Fibroblast of the aortic adventitia (primary cell): Measurements from ENCODE around the gene SERINC5. TPM values are rescaled to one million over a fixed set of nuclear protein-coding genes. Genes with fewer than 3 reads are reported as not detected.

Experiments used
- DNase-seq: peaks from one replicate; pipeline ENCODE4 v3.0.0-alpha.2; 2010; ENCODE audit warnings: low read depth
- H3K4me3 ChIP-seq: 2 replicates; pipeline ENCODE4 v1.5.1; 2011; ENCODE audit warnings: low read depth, mild to moderate bottlenecking, control low read depth, low read length, moderate library complexity
- total RNA-seq: library from RNA; depleted of rRNA; stranded (reverse); fragments of >200 nt; gene quantifications from 2 replicates; pipeline ENCODE4 v1.2.3, GENCODE V29; 2012; ENCODE audit warnings: low replicate concordance
- TF ChIP-seq, protein P1 (sequence below): IDR thresholded peaks from 2 replicates; pipeline ENCODE4 v1.5.1; 2011; ENCODE audit warnings: mild to moderate bottlenecking, low read length, control low read depth, inconsistent platforms; ENCODE audit not compliant: insufficient read depth

The SERINC5 gene
- total RNA-seq, 1 donor, result 17.1 TPM

DNA sequence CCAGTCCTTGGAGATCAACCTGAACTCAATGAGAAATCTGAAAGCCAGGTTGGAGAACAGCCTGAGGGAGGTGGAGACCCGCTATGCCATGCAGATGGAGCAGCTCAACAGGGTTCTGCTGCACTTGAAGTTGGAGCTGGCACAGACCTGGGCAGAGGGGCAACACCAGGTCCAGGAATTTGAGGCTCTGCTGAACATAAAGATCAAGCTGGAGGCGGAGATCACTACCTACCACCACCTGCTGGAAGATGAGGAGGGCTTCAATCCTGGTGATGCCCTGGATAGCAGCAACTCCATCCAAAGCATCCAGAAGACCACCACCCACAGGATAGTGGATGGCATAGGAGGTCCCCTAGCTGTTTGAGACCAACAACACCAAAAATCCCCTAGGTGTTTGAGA is 33.5 kb upstream of the SERINC5 start:
- no peak for DNase-seq
- no peak overlapping the region for H3K4me3 ChIP-seq
- TF ChIP-seq, protein P1, sequence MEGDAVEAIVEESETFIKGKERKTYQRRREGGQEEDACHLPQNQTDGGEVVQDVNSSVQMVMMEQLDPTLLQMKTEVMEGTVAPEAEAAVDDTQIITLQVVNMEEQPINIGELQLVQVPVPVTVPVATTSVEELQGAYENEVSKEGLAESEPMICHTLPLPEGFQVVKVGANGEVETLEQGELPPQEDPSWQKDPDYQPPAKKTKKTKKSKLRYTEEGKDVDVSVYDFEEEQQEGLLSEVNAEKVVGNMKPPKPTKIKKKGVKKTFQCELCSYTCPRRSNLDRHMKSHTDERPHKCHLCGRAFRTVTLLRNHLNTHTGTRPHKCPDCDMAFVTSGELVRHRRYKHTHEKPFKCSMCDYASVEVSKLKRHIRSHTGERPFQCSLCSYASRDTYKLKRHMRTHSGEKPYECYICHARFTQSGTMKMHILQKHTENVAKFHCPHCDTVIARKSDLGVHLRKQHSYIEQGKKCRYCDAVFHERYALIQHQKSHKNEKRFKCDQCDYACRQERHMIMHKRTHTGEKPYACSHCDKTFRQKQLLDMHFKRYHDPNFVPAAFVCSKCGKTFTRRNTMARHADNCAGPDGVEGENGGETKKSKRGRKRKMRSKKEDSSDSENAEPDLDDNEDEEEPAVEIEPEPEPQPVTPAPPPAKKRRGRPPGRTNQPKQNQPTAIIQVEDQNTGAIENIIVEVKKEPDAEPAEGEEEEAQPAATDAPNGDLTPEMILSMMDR, result no peak

DNA sequence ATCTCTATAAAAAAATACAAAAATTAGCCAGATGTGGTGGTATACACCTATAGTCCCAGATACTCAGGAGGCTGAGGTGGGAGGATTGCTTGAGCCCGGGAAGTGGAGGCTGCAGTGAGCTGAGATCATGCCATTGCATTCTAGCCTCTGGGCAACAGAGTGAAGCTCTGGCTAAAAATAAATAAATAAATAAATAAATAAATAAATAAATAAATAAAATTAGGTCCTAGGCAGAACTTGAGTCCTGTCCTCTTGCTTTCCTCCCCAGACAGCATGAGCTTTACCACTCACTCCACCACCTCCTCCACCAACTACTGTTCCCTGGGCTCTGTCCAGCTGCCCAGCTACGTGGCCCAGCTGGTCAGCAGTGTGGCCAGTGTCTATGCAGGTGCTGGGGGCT is 32.3 kb upstream of the SERINC5 start:
- no peak overlapping the region for H3K4me3 ChIP-seq
- TF ChIP-seq, protein P1, result no peak
- no peak for DNase-seq

DNA sequence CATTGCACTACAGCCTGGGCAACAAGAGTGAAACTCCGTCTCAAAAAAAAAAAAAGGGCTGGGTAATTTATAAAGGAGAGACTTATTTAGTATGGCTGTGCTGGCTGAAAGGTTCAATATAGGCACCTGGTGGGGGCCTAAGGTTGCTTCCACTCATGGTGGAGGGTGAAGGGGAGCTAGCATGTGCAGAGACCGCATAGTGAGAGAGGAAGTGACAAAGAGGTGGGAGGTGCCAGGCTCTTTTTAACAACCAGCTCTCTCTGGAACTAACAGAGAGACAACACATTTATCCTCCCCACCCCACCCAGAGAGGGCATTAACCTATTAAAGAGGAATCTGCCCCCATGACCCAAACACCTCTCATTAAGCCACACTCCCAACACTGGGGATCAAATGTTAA is 28.9 kb upstream of the SERINC5 start:
- TF ChIP-seq, protein P1, result no peak
- no peak for DNase-seq
- H3K4me3 ChIP-seq, result no peak overlapping the region

DNA sequence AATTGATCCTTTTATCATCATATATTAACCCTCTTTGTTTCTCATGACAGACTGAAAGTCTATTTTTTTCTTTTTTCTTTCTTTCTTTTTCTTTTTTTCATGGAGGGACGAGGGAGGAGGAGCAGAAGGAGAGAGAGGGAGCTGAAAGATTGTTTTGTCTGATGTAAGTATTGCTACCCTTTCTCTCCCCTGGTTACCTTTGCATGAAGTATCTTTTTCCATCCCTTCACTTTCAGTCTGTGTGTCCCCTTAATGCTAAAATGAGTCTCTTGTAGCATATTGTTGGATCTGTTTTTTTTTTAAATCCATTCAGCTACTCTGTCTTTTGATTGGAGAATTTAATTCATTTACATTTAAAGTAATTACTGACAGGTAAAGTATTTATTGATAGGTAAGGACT is 27.5 kb upstream of the SERINC5 start:
- TF ChIP-seq, protein P1, result no peak
- DNase-seq, result no peak
- no peak overlapping the region for H3K4me3 ChIP-seq

DNA sequence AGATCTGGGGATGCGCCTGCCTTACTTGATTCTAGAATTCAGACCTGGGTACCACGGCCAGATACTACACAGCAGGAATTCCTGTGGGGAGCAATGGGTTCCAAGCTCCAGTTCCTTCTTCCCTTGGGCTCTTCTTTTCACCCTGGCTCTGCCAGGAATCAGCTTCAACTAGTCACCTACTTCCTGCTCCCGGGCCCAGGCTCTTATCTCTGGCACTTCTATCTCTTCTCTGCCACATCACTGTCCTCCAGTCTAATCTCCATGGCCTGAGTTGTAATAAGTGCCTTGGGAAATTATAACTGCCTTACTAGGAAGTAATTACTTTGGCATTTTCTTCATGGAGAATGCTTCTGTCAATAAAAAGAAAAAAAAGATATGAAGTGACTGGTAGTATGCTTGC is 26.2 kb upstream of the SERINC5 start:
- no peak for DNase-seq
- H3K4me3 ChIP-seq, result no peak overlapping the region
- TF ChIP-seq, protein P1, result no peak

DNA sequence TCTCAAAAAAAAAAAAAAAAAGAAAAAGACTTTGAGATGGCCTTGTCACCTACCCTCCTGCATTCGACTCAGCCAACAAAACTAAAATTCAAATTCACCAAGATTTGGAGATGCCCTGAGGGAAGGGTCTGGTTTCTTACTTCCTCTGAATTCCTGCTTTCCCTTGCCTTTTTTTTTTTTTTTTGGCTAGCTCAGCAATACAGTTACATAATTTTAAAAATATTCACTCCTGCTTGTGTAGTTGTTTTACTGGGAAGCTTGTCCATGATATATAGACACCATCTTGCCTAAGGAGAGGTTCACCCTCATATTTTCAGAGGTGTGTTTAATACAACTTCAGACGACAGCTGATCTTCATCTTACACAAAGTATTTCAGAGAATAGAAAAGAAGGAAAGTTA is 21.3 kb upstream of the SERINC5 start:
- TF ChIP-seq, protein P1, result no peak
- peak; percentile 12 for DNase-seq

DNA sequence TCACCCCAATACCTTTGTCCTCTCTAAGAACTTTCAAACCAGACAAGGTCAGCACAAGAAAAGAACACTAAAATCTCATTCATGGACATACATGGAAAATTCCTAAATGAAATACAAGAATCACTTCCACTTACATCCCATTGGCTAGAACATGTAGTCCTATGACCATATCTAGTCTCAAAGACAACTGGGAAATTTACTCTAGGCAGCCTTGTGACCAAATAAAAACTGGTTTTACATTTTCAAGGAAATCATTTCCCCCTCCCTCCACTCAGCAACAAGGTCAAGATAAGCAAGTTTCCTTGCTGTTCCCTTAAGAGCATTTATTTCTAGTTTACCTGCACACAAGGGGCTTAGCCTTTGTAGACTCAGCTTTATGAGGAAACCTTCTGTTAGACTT is 20.3 kb upstream of the SERINC5 start:
- TF ChIP-seq, protein P1, result no peak
- no peak for DNase-seq
- no peak overlapping the region for H3K4me3 ChIP-seq

More for the DNA sequence above, 21.3 kb upstream of the SERINC5 start:
- H3K4me3 ChIP-seq, result no peak overlapping the region
